Panc1 (cell line): ENCODE data around the gene GPNMB. TPM values are rescaled to one million over a fixed set of nuclear protein-coding genes. Genes with fewer than 3 reads are reported as not detected.

Experiments used
- ATAC-seq: fragments of 200-7000 bp; cut with Tn5 transposase; 2 replicates; pipeline ENCODE4 v1.9.1; 2020; ENCODE audit warnings: mild to moderate bottlenecking, moderate library complexity
- BruUV-seq: library from RNA; stranded (reverse); fragments of 400-500 nt; replicated peaks from 2 replicates; lab custom pipeline; 2021; lab: Mats Ljungman, UMichigan
- CTCF ChIA-PET: fragments of 300-600 bp; sonication (Branson Sonifier 250); formaldehyde crosslinking; loops from one replicate; lab custom pipeline; 2022; ENCODE audit warnings: antibody characterized with exemption; lab: Charles Lee
- POLR2A ChIA-PET: fragments of 300-600 bp; sonication (Branson Sonifier 250); formaldehyde crosslinking; loops from one replicate; lab custom pipeline; 2022; ENCODE audit warnings: antibody characterized with exemption; lab: Charles Lee
- DNase-seq: peaks from one replicate; pipeline ENCODE4 v3.0.0-alpha.2; 2010; ENCODE audit warnings: low read depth, low spot score
- H3K27ac ChIP-seq: 2 replicates; pipeline ENCODE4 v1.5.1; 2011; ENCODE audit warnings: mild to moderate bottlenecking, low read length, inconsistent platforms
- H3K27me3 ChIP-seq: fragments of 200-500 bp; sonication (Bioruptor generic); 2 replicates; pipeline ENCODE4 v1.6.0; 2014; ENCODE audit warnings: low read length, inconsistent platforms; ENCODE audit not compliant: control insufficient read depth, insufficient read depth
- H3K36me3 ChIP-seq: fragments of 200-500 bp; sonication (Bioruptor generic); 2 replicates; pipeline ENCODE4 v1.5.1; 2014; ENCODE audit warnings: inconsistent platforms, mild to moderate bottlenecking, low read length, moderate library complexity; ENCODE audit not compliant: control insufficient read depth, insufficient read depth
- H3K4me1 ChIP-seq: 2 replicates; pipeline ENCODE4 v1.5.1; 2011; ENCODE audit warnings: inconsistent platforms, mild to moderate bottlenecking, low read length, moderate library complexity; ENCODE audit not compliant: control insufficient read depth, insufficient read depth
- H3K4me3 ChIP-seq, 2 experiments: 2 replicates each; pipeline ENCODE4 v1.5.1; 2011 to 2012; ENCODE audit warnings: low read depth in 2 of 2, low read length in 2 of 2, mild to moderate bottlenecking in 2 of 2, inconsistent platforms in 1 of 2, moderate library complexity in 1 of 2
- H3K9me3 ChIP-seq: fragments of 200-500 bp; sonication (Bioruptor generic); 2 replicates; pipeline ENCODE4 v1.5.1; 2014; ENCODE audit warnings: low read depth, mild to moderate bottlenecking, inconsistent platforms, low read length, moderate library complexity; ENCODE audit not compliant: control insufficient read depth, insufficient read depth
- POLR2AphosphoS5 ChIP-seq: IDR thresholded peaks from 2 replicates; pipeline ENCODE4 v1.6.1; 2012; ENCODE audit warnings: mild to moderate bottlenecking, low read depth, low read length, moderate library complexity
- SIN3A ChIP-seq: IDR thresholded peaks from 2 replicates; pipeline ENCODE4 v1.6.1; 2012; ENCODE audit warnings: low read depth, mild to moderate bottlenecking, low read length, moderate library complexity, borderline replicate concordance; ENCODE audit not compliant: insufficient read depth
- TCF7L2 ChIP-seq: IDR thresholded peaks from 2 replicates; pipeline ENCODE4 v1.6.1; 2011; ENCODE audit warnings: mild to moderate bottlenecking, low read depth, low read length, inconsistent platforms
- in situ Hi-C: cut with HindIII; loops from 2 replicates; pipeline ENCODE4 v1.10.0; 2016; ENCODE audit warnings: low sequenced_read_pairs, low pct_unique_long_range_greater_than_20kb
- intact Hi-C: fragments of 100-400 bp; cut with micrococcal nuclease; formaldehyde crosslinking; loops from one replicate; pipeline ENCODE4 v1.10.0; 2022; ENCODE audit not compliant: unreplicated experiment
- total RNA-seq: library from RNA; stranded (reverse); gene quantifications from one replicate; pipeline ENCODE4 v1.2.1, GENCODE V29; 2021; ENCODE audit not compliant: unreplicated experiment
- TF ChIP-seq, protein P1 (sequence below), 2 experiments: IDR thresholded peaks; 2 replicates each; pipeline ENCODE4 v1.6.1; 2011 to 2012; ENCODE audit warnings: low read depth in 2 of 2, control low read depth in 1 of 2, low read length in 1 of 2, mild to moderate bottlenecking in 1 of 2, moderate library complexity in 1 of 2; ENCODE audit not compliant: insufficient read depth in 1 of 2
- TF ChIP-seq, protein P2 (sequence below): fragments of 450-650 bp; IDR thresholded peaks from 2 replicates; pipeline ENCODE4 v1.5.1; 2017; ENCODE audit warnings: mild to moderate bottlenecking

Gene GPNMB
- total RNA-seq, 1 experiment from 2014 or later = 2.1 TPM

DNA sequence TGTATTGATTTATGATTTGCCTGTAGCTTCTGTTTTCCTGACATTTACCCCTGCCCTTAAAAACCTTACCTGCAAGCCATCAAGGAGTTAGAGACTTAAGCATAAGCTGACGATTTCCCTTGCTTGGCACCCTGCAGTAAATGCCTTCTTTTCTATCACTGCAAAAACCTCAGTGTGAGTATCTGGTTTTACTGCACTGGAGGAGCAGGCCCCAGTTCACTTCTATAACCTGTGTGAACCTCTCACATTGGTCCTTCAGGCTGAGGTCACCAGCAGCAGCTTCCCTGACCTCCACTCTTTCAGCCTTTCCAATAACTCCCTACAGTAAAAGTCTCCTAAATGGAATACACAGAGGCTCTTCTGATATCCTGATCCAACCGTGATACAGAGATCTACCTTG is 34.2 kb upstream of the GPNMB start:
- H3K4me1 ChIP-seq = peaks cover 10% of the 10 kb centered on the region
- no peak for TF ChIP-seq SIN3A
- no peak for TF ChIP-seq POLR2AphosphoS5
- TF ChIP-seq TCF7L2 = no peak
- TF ChIP-seq, protein P1, sequence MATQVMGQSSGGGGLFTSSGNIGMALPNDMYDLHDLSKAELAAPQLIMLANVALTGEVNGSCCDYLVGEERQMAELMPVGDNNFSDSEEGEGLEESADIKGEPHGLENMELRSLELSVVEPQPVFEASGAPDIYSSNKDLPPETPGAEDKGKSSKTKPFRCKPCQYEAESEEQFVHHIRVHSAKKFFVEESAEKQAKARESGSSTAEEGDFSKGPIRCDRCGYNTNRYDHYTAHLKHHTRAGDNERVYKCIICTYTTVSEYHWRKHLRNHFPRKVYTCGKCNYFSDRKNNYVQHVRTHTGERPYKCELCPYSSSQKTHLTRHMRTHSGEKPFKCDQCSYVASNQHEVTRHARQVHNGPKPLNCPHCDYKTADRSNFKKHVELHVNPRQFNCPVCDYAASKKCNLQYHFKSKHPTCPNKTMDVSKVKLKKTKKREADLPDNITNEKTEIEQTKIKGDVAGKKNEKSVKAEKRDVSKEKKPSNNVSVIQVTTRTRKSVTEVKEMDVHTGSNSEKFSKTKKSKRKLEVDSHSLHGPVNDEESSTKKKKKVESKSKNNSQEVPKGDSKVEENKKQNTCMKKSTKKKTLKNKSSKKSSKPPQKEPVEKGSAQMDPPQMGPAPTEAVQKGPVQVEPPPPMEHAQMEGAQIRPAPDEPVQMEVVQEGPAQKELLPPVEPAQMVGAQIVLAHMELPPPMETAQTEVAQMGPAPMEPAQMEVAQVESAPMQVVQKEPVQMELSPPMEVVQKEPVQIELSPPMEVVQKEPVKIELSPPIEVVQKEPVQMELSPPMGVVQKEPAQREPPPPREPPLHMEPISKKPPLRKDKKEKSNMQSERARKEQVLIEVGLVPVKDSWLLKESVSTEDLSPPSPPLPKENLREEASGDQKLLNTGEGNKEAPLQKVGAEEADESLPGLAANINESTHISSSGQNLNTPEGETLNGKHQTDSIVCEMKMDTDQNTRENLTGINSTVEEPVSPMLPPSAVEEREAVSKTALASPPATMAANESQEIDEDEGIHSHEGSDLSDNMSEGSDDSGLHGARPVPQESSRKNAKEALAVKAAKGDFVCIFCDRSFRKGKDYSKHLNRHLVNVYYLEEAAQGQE (IDR thresholded peaks at IDR 0.05; ENCODE audit: insufficient read depth in 1 of 2, low read depth in 2 of 2, low read length in 1 of 2) = no peak
- TF ChIP-seq, protein P2, sequence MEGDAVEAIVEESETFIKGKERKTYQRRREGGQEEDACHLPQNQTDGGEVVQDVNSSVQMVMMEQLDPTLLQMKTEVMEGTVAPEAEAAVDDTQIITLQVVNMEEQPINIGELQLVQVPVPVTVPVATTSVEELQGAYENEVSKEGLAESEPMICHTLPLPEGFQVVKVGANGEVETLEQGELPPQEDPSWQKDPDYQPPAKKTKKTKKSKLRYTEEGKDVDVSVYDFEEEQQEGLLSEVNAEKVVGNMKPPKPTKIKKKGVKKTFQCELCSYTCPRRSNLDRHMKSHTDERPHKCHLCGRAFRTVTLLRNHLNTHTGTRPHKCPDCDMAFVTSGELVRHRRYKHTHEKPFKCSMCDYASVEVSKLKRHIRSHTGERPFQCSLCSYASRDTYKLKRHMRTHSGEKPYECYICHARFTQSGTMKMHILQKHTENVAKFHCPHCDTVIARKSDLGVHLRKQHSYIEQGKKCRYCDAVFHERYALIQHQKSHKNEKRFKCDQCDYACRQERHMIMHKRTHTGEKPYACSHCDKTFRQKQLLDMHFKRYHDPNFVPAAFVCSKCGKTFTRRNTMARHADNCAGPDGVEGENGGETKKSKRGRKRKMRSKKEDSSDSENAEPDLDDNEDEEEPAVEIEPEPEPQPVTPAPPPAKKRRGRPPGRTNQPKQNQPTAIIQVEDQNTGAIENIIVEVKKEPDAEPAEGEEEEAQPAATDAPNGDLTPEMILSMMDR = no peak
- ChIA-PET POLR2A (interaction anchor here (0.6 kb wide), 2 partner anchors 106 to 261 kb away, joined by 3 to 5 read pairs; no protein-coding TSS in a partner anchor), CTCF (no interaction called here)
- H3K27me3 ChIP-seq = no peaks in the 10 kb centered on the region
- no peak overlapping the region for H3K4me3 ChIP-seq
- in situ Hi-C loops (no loop called here), intact Hi-C loops (no loop called here)
- no TSS peak for BruUV-seq
- H3K36me3 ChIP-seq = no peaks in the 10 kb centered on the region
- no peaks in the 10 kb centered on the region for H3K9me3 ChIP-seq
- no peak for ATAC-seq
- no peak overlapping the region for H3K27ac ChIP-seq
- no peak for DNase-seq

DNA sequence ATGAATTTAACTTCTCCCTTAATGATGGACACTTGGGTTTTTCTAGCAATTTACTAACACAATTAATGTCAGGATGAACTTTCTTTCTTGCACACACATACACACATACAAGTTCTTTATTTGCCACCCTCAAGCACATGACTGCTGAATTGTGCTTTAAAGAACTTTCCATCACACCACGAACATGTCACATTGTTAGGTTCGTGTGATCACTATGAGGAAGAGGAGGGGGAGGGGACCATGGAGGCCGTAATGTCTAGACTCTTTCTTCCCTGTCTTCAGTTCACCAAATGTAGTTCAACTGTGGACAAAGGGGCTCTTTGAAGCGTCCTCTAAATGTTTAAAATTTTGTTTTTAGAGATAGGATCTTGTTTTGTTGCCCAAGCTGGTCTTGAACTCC is 33.7 kb upstream of the GPNMB start:
- H3K4me3 ChIP-seq = no peak overlapping the region
- BruUV-seq = no TSS peak
- CTCF ChIA-PET = no interaction called here
- no peak for ATAC-seq
- TF ChIP-seq TCF7L2 (no peak), SIN3A (no peak)
- TF ChIP-seq, protein P1 (IDR thresholded peaks at IDR 0.05; ENCODE audit: insufficient read depth in 1 of 2, low read depth in 2 of 2, low read length in 1 of 2) = no peak
- TF ChIP-seq, protein P2 = no peak
- intact Hi-C loops = no loop called here
- DNase-seq = no peak
- in situ Hi-C loops = no loop called here
- H3K4me1 ChIP-seq = peaks cover 10% of the 10 kb centered on the region
- POLR2A ChIA-PET = interaction anchor here (0.6 kb wide), 1 partner anchor 106 kb away, joined by 5 read pairs; no protein-coding TSS in a partner anchor
- no peaks in the 10 kb centered on the region for H3K27me3 ChIP-seq
- H3K9me3 ChIP-seq = no peaks in the 10 kb centered on the region
- H3K27ac ChIP-seq = no peak overlapping the region
- H3K36me3 ChIP-seq = no peaks in the 10 kb centered on the region
